Measurements from ENCODE around the gene GABRG3. TPM values are rescaled to one million over a fixed set of nuclear protein-coding genes. Genes with fewer than 3 reads are reported as not detected.

The GABRG3 gene
- total RNA-seq, 1 experiment from 2014 or later, result not detected

DNA sequence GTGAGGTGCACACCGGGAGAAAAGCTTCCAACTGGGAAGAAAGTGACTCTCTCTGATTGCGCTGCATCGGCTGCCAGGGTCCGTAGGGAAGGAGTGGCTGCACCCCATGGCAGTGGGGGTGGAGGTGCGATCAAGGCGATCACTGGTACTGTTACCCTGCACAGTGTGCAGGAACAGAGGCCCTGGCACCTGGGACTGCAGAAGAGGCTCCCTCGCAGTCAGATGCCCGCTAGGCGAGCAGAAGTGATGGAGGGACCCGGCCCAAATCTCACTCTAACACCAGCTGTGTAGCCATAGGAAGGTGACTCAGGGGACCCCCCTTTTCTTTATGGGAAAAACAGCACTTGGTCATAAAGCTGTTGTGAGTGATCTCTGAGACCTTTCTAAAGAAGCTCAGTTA is 196.8 kb downstream of the GABRG3 start:
- H3K4me3 Mint-ChIP-seq (ENCODE audit: low read depth, unreplicated experiment), result no peak overlapping the region
- peaks cover 4% of the 10 kb centered on the region for H3K9me3 Mint-ChIP-seq (ENCODE audit: low read depth, unreplicated experiment)
- no peak for DNase-seq
- no peaks in the 10 kb centered on the region for H3K27me3 Mint-ChIP-seq (ENCODE audit: unreplicated experiment)
- BruUV-seq (replicated peaks), result no TSS peak
- H3K4me1 Mint-ChIP-seq (ENCODE audit: low read depth, unreplicated experiment), result no peaks in the 10 kb centered on the region
- no peaks in the 10 kb centered on the region for H3K36me3 Mint-ChIP-seq (ENCODE audit: insufficient read depth, unreplicated experiment)
- intact Hi-C loops (cut with micrococcal nuclease; ENCODE audit: unreplicated experiment), result no loop called here
- no peak overlapping the region for H3K27ac Mint-ChIP-seq (ENCODE audit: unreplicated experiment)
- TF ChIP-seq, protein P1, sequence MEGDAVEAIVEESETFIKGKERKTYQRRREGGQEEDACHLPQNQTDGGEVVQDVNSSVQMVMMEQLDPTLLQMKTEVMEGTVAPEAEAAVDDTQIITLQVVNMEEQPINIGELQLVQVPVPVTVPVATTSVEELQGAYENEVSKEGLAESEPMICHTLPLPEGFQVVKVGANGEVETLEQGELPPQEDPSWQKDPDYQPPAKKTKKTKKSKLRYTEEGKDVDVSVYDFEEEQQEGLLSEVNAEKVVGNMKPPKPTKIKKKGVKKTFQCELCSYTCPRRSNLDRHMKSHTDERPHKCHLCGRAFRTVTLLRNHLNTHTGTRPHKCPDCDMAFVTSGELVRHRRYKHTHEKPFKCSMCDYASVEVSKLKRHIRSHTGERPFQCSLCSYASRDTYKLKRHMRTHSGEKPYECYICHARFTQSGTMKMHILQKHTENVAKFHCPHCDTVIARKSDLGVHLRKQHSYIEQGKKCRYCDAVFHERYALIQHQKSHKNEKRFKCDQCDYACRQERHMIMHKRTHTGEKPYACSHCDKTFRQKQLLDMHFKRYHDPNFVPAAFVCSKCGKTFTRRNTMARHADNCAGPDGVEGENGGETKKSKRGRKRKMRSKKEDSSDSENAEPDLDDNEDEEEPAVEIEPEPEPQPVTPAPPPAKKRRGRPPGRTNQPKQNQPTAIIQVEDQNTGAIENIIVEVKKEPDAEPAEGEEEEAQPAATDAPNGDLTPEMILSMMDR (IDR thresholded peaks at IDR 0.05; ENCODE audit: unreplicated experiment), result no peak
- CTCF ChIA-PET, result no interaction called here

DNA sequence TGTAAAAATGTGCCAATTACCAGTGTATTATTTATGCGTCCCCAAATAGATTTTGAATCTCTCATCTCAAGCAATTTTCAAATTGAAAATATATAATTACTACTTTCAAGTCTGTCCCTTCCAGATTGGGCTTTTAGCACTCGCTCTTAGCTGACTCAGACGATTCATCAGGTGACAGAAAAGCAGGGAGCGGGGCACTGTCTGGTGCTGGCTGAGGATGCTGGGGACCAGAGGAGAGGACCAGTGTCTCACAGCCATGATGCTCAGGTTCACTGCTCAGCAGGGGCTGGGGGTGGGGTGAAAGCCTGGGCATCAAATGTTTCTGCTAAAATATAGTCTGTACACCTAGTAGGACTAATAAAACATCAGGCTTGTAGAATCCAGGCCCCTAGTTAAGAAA is 199.9 kb downstream of the GABRG3 start:
- intact Hi-C loops (cut with micrococcal nuclease; ENCODE audit: unreplicated experiment), result no loop called here

DNA sequence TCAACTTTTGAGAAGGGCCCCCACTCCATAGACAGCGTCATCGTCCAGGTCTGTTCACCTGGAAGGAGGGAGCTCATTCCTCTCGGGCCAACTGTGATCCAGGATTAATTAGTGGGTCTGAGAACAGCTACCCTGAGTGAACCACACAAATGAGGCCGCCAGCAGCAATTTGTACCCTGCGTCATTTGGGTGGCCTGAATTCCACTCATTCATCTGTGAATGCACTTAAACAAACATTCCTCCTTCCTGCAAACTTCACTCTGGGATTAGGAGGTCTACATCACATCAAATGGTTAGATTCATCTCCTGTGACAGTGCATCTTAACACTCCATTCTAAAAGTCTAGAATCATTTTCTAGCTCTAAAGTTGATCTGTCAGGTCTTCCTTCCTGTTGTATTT is 201.8 kb downstream of the GABRG3 start:
- Mint-ChIP-seq H3K27ac (ENCODE audit: unreplicated experiment) (no peak overlapping the region), H3K27me3 (ENCODE audit: unreplicated experiment) (no peaks in the 10 kb centered on the region), H3K36me3 (ENCODE audit: insufficient read depth, unreplicated experiment) (no peaks in the 10 kb centered on the region), H3K4me1 (ENCODE audit: low read depth, unreplicated experiment) (no peaks in the 10 kb centered on the region), H3K9me3 (ENCODE audit: low read depth, unreplicated experiment) (peaks cover 5% of the 10 kb centered on the region), H3K4me3 (ENCODE audit: low read depth, unreplicated experiment) (no peak overlapping the region)
- intact Hi-C loops (cut with micrococcal nuclease; ENCODE audit: unreplicated experiment), result no loop called here
- BruUV-seq (replicated peaks), result no TSS peak
- DNase-seq, result no peak
- TF ChIP-seq, protein P1 (IDR thresholded peaks at IDR 0.05; ENCODE audit: unreplicated experiment), result no peak
- CTCF ChIA-PET, result no interaction called here

More for the DNA sequence above, 199.9 kb downstream of the GABRG3 start:
- no TSS peak for BruUV-seq (replicated peaks)
- TF ChIP-seq, protein P1 (IDR thresholded peaks at IDR 0.05; ENCODE audit: unreplicated experiment), result no peak
- no peak overlapping the region for H3K4me3 Mint-ChIP-seq (ENCODE audit: low read depth, unreplicated experiment)
- no peak for DNase-seq
- H3K36me3 Mint-ChIP-seq (ENCODE audit: insufficient read depth, unreplicated experiment), result no peaks in the 10 kb centered on the region
- no peaks in the 10 kb centered on the region for H3K27me3 Mint-ChIP-seq (ENCODE audit: unreplicated experiment)
- CTCF ChIA-PET, result no interaction called here
- no peaks in the 10 kb centered on the region for H3K4me1 Mint-ChIP-seq (ENCODE audit: low read depth, unreplicated experiment)
- no peak overlapping the region for H3K27ac Mint-ChIP-seq (ENCODE audit: unreplicated experiment)
- H3K9me3 Mint-ChIP-seq (ENCODE audit: low read depth, unreplicated experiment), result peaks cover 5% of the 10 kb centered on the region

DNA sequence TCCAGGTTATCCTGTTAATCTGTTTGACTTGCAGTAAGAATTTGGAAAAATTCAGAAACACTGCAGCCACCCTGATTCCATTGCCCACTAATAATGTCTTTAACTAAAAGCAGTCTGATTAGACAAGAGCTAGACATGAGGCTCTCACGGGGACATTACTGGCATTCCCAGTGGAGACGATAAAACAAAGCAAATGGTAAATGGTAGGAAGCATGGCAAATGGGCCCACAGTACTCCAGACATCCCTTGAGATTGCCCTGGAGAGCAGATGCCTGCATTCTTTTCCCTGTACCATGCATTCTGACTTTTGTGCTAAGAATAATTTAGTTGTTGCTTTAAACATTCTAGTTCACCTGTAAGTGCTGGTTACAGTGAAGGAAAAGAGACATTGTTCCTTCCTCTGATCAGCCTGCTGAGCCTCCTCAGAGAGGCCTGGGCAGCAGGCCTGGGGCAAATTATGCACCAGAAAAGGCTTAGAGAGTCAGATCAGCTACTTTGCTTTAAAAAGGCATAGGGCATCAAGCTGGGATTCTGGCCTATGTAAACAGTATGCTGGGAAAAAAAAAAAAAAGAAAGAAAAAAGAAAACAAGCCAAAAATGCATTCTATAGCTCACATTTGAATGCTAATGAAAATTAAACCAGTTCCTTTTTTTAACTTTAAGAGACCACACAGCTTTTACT is 204.6 kb downstream of the GABRG3 start:
- TF ChIP-seq, protein P1 (IDR thresholded peaks at IDR 0.05; ENCODE audit: unreplicated experiment), result no peak
- intact Hi-C loops (cut with micrococcal nuclease; ENCODE audit: unreplicated experiment), result no loop called here
- Mint-ChIP-seq H3K27me3 (ENCODE audit: unreplicated experiment) (no peaks in the 10 kb centered on the region), H3K27ac (ENCODE audit: unreplicated experiment) (no peak overlapping the region), H3K36me3 (ENCODE audit: insufficient read depth, unreplicated experiment) (no peaks in the 10 kb centered on the region), H3K4me1 (ENCODE audit: low read depth, unreplicated experiment) (no peaks in the 10 kb centered on the region), H3K9me3 (ENCODE audit: low read depth, unreplicated experiment) (peaks cover 3% of the 10 kb centered on the region), H3K4me3 (ENCODE audit: low read depth, unreplicated experiment) (no peak overlapping the region)
- CTCF ChIA-PET, result no interaction called here
- BruUV-seq (replicated peaks), result no TSS peak
- DNase-seq, result no peak

Measured in Calu3 (cell line).